Measurements from ENCODE around the gene LRBA.

DNA sequence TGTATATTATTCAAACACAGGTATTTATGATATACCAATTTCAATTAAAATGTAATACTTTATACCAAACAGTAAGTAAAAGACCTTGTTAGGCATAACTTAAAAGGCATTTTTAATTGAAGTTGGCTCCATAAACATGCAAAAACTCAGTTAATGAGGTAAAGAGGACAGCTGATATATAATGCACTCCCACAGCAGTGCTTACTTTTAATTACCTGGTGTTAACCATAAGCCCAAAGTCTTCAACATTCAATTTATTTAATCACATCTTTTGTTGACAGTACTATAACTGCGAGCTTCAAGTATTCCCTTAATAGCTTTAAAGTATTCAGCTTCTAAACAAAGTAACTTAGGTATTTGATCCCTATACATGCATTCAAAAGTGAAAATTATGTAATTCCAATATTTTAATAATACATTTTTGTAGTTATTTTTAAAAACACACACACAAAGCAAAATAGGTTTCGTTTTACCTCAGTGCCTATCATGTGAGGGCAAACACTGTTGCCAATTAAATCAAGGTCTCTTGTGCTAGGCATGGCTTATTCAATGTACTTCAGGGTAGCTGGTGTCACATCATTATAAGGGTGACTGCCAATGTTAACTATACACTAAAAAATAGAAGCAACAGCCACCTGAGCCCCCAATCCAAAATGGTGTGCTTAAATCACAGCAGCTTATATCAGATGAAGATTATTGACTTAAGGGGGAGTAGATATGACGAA, 197.1 kb downstream of the LRBA start:
- TF ChIP-seq CTCF (IDR thresholded peaks at IDR 0.05) (no peak), POLR2A (IDR thresholded peaks at IDR 0.05) (no peak)

All from testis (tissue), 2 donors.